ENCODE measurements around the gene RSBN1L. TPM values are rescaled to one million over a fixed set of nuclear protein-coding genes. Genes with fewer than 3 reads are reported as not detected.

Gene RSBN1L
- total RNA-seq, 5 donors from 2014 or later (not counting 1 experiment from before 2014, with no cell fraction given), result 27.1 to 35.9 (median 32.4) TPM

DNA sequence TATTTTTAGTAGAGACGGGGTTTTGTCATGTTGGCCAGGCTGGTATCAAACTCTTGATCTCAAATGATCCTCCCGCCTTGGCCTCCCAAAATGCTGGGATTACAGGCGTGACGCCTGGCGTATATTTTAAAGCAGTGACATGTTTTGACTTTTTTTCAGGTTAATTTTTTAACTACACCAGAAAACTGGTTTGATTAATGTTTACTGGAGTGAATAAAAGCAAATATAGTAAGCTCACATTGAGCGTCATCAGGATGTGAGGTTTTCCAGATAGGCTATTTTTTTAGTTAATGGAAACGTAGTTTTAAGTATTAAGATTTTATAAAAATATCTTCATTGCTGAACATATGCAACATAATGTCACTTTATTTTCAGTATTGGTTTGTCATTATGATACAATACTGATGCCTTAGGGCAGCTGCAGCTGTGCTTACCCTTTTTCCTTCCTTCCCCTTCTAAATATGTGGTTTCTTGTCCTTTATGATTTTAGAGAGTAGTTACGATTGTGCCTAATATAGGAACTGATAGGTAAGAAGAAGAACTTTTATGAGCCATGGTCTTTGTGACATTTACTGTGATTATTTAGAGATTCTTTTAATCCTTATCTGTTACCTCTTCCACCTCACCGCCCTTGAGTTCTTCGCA lies 64.7 kb downstream of the RSBN1L start:
- no peaks in the 10 kb centered on the region for H3K9me3 ChIP-seq
- H3K27ac ChIP-seq (ENCODE audit: low read length), result no peak overlapping the region
- ATAC-seq (replicated peaks in 1 of 4) (no peak), DNase-seq (no peak)
- H3K4me3 Mint-ChIP-seq, result no peak overlapping the region
- H3K4me3 ChIP-seq (ENCODE audit: control insufficient read depth in 1 of 2, extremely low read depth in 1 of 2, low read length in 1 of 2), result no peak overlapping the region
- no peaks in the 10 kb centered on the region for H3K27me3 ChIP-seq (replicated peaks in 1 of 2; ENCODE audit: control insufficient read depth in 2 of 2, extremely low read depth in 1 of 2, insufficient read depth in 2 of 2, low read length in 1 of 2)
- H3K27me3 Mint-ChIP-seq, result no peaks in the 10 kb centered on the region
- WGBS (ENCODE audit: insufficient coverage), result no CpG with 5 or more reads among the region's 10 CpGs
- peaks cover 0 to 2% of the 10 kb centered on the region in 2 experiments for H3K4me1 ChIP-seq (ENCODE audit: control insufficient read depth in 1 of 2, extremely low read depth in 1 of 2, insufficient read depth in 2 of 2, low read length in 2 of 2)
- no peaks in the 10 kb centered on the region for H3K9me3 Mint-ChIP-seq
- H3K36me3 ChIP-seq (ENCODE audit: control insufficient read depth in 2 of 2, extremely low read depth in 1 of 2, insufficient read depth in 1 of 2, low read length in 1 of 2), result peaks cover 0 to 3% of the 10 kb centered on the region in 2 donors
- peaks cover 42 to 57% (median 48%) of the 10 kb centered on the region in 3 donors for H3K4me1 Mint-ChIP-seq
- no peak overlapping the region for H3K27ac Mint-ChIP-seq
- ChIA-PET CTCF (interaction anchor here (1.1 to 3.2 kb wide), 5 partner anchors 13 to 110 kb away, joined by 3 to 54 read pairs (median 21); no protein-coding TSS in a partner anchor), POLR2A (no interaction called here)
- peaks cover 5% of the 10 kb centered on the region for H3K36me3 Mint-ChIP-seq

DNA sequence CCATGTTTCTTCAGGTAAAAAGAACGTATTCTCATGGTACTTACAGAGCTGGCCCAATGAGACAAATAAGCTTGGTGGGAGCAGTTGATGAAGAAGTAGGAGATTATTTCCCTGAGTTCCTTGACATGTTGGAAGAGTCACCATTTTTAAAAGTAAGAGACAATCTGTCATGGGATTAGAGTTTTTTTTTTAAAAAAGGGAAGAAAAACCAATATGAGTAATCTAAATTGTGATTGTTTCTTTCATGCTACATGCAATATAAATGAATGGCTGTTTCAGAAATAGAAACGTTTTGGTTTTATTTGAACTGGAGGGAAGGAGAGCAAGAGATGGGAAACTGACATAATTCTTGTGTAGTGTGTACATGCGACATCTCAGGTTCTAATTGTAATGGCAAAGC lies 69.2 kb downstream of the RSBN1L start:
- peaks cover 18% of the 10 kb centered on the region for H3K36me3 Mint-ChIP-seq

DNA sequence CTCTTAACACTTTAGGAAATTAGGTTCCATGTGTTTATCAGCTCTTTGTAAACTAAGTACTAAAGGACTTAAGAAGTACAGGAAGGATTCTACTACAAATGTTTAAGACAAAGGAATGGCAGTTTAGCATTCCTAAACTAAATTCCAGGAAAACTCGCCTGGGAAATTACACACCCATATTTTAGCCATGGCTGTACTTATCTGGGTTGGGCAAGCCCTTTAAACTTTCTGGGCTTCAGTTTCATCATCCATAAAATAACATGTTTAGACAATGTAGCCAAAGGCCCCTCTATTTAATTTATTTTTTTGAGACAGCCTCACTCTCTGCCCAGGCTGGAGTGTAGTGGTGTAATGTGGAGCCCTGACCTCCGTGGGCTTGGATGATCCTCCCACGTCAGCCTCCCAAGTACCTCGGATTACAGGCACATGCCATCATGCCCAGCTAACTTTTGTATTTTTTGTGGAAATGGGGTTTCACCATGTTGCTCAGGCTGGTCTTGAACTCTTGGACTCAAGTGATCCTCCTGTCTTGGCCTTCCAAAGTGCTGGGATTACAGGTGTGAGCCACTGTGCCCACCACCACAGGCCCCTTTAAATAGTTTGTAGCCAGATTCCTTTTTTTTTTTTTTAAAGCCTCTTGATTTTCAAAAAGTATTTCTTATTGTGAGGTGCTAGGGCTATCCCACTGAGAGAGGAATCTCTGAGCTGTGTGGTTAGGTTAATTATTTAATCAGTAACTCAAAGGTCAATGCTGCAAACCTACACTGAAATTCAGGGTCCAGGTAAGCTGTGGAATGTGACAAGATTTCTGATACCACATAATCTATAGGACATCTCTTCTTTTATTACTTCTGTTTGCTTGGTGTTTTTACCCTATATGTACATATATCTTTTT lies 69.9 kb downstream of the RSBN1L start:
- WGBS (ENCODE audit: insufficient coverage), result 100% methylated on average over 3 of the region's 4 CpGs
- DNase-seq (no peak), ATAC-seq (replicated peaks in 1 of 4) (no peak)
- Mint-ChIP-seq H3K9me3 (no peaks in the 10 kb centered on the region), H3K27me3 (no peaks in the 10 kb centered on the region), H3K27ac (no peak overlapping the region), H3K36me3 (peaks cover 22% of the 10 kb centered on the region), H3K4me3 (no peak overlapping the region), H3K4me1 (peaks cover 30 to 36% (median 35%) of the 10 kb centered on the region in 3 donors)
- no peaks in the 10 kb centered on the region for H3K9me3 ChIP-seq
- peaks cover 0 to 2% of the 10 kb centered on the region in 2 experiments for H3K4me1 ChIP-seq (ENCODE audit: control insufficient read depth in 1 of 2, extremely low read depth in 1 of 2, insufficient read depth in 2 of 2, low read length in 2 of 2)
- H3K27me3 ChIP-seq (replicated peaks in 1 of 2; ENCODE audit: control insufficient read depth in 2 of 2, extremely low read depth in 1 of 2, insufficient read depth in 2 of 2, low read length in 1 of 2), result no peaks in the 10 kb centered on the region
- H3K27ac ChIP-seq (ENCODE audit: low read length), result no peak overlapping the region
- H3K4me3 ChIP-seq (ENCODE audit: control insufficient read depth in 1 of 2, extremely low read depth in 1 of 2, low read length in 1 of 2), result no peak overlapping the region
- ChIA-PET CTCF (interaction anchor here (0.6 to 2.3 kb wide), 4 partner anchors 32 to 115 kb away, joined by 3 to 10 read pairs (median 4); partner anchors contain the start of genes PHTF2 (in 1 of the 2) and TMEM60 (in 1 of the 2)), POLR2A (interaction anchor here in 1 of 2 donors (0.7 kb wide), 1 partner anchor 36 kb away, joined by 5 read pairs; no protein-coding TSS in a partner anchor)
- peaks cover 0 to 27% of the 10 kb centered on the region in 2 donors for H3K36me3 ChIP-seq (ENCODE audit: control insufficient read depth in 2 of 2, extremely low read depth in 1 of 2, insufficient read depth in 1 of 2, low read length in 1 of 2)

More for the DNA sequence above, 69.2 kb downstream of the RSBN1L start:
- Mint-ChIP-seq H3K4me3 (no peak overlapping the region), H3K4me1 (peaks cover 32 to 37% (median 34%) of the 10 kb centered on the region in 3 donors), H3K9me3 (no peaks in the 10 kb centered on the region), H3K27me3 (no peaks in the 10 kb centered on the region), H3K27ac (no peak overlapping the region)
- Histone ChIP-seq H3K27ac (ENCODE audit: low read length) (no peak overlapping the region), H3K36me3 (ENCODE audit: control insufficient read depth in 2 of 2, extremely low read depth in 1 of 2, insufficient read depth in 1 of 2, low read length in 1 of 2) (peaks cover 0 to 27% of the 10 kb centered on the region in 2 donors), H3K4me1 (ENCODE audit: control insufficient read depth in 1 of 2, extremely low read depth in 1 of 2, insufficient read depth in 2 of 2, low read length in 2 of 2) (peaks cover 0 to 2% of the 10 kb centered on the region in 2 experiments), H3K9me3 (no peaks in the 10 kb centered on the region), H3K27me3 (replicated peaks in 1 of 2; ENCODE audit: control insufficient read depth in 2 of 2, extremely low read depth in 1 of 2, insufficient read depth in 2 of 2, low read length in 1 of 2) (no peaks in the 10 kb centered on the region), H3K4me3 (ENCODE audit: control insufficient read depth in 1 of 2, extremely low read depth in 1 of 2, low read length in 1 of 2) (no peak overlapping the region)
- ChIA-PET POLR2A (no interaction called here), CTCF (interaction anchor here (1.1 to 2.3 kb wide), 3 partner anchors 107 to 114 kb away, joined by 3 to 10 read pairs (median 4); no protein-coding TSS in a partner anchor)
- no peak for ATAC-seq (replicated peaks in 1 of 4)
- WGBS (ENCODE audit: insufficient coverage), result 100% methylated on average over 1 of the region's 3 CpGs
- DNase-seq, result no peak

DNA sequence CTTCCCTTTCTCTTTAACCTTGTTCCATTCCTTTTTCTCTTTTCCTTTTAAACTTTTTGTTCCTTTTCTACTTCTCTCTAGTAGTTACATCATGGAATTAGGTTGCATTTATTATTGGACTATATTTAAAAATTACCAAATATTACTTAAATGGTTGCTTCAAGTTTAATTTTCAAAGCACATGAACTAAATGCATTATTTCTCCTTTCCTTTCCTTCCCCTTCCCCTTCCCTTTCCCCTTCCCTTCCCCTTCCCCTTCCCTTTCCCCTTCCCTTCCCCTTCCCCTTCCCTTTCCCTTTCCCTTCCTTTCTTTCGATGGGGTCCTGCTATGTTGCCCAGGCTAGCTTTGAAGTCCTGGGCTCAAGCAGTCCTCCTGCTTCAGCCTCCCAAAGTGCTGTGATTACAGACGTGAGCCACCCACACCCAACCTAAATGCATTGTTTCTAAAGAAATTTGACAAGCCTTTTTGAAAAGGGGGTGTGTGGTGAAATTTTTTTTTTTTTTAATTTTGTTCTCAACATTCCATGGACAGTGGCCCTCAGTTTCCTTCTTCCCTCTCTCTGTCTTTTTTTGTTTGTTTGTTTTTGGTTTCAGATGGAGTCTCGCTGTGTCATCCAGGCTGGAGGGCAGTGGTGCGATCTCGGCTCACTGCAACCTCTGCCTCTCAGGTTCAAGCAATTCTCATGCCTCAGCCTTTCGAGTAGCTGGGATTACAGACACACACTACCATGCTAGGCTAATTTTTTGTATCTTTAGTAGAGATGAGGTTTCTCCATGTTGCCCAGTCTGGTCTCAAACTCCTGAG lies 70.7 kb downstream of the RSBN1L start:
- Histone ChIP-seq H3K36me3 (ENCODE audit: control insufficient read depth in 2 of 2, extremely low read depth in 1 of 2, insufficient read depth in 1 of 2, low read length in 1 of 2) (peaks cover 0 to 28% of the 10 kb centered on the region in 2 donors), H3K4me3 (ENCODE audit: control insufficient read depth in 1 of 2, extremely low read depth in 1 of 2, low read length in 1 of 2) (no peak overlapping the region), H3K4me1 (ENCODE audit: control insufficient read depth in 1 of 2, extremely low read depth in 1 of 2, insufficient read depth in 2 of 2, low read length in 2 of 2) (peaks cover 0 to 2% of the 10 kb centered on the region in 2 experiments), H3K9me3 (no peaks in the 10 kb centered on the region), H3K27ac (ENCODE audit: low read length) (no peak overlapping the region), H3K27me3 (replicated peaks in 1 of 2; ENCODE audit: control insufficient read depth in 2 of 2, extremely low read depth in 1 of 2, insufficient read depth in 2 of 2, low read length in 1 of 2) (no peaks in the 10 kb centered on the region)
- H3K27me3 Mint-ChIP-seq, result no peaks in the 10 kb centered on the region
- H3K4me1 Mint-ChIP-seq, result peaks cover 26 to 31% (median 30%) of the 10 kb centered on the region in 3 donors
- no peak overlapping the region for H3K4me3 Mint-ChIP-seq
- no CpG with 5 or more reads among the region's 6 CpGs for WGBS (ENCODE audit: insufficient coverage)
- ChIA-PET POLR2A (interaction anchor here in 1 of 2 donors (0.7 kb wide), 1 partner anchor 35 kb away, joined by 5 read pairs; no protein-coding TSS in a partner anchor), CTCF (interaction anchor here (0.6 to 2.3 kb wide), 3 partner anchors 32 to 116 kb away, joined by 3 to 10 read pairs (median 4); partner anchors contain the start of genes PHTF2 (in 1 of the 2) and TMEM60 (in 1 of the 2))
- no peaks in the 10 kb centered on the region for H3K9me3 Mint-ChIP-seq
- DNase-seq, result no peak
- peak overlapping the region in 1 of 2 donors; percentile 48 for H3K27ac Mint-ChIP-seq
- H3K36me3 Mint-ChIP-seq, result peaks cover 22% of the 10 kb centered on the region
- no peak for ATAC-seq (replicated peaks in 1 of 4)

DNA sequence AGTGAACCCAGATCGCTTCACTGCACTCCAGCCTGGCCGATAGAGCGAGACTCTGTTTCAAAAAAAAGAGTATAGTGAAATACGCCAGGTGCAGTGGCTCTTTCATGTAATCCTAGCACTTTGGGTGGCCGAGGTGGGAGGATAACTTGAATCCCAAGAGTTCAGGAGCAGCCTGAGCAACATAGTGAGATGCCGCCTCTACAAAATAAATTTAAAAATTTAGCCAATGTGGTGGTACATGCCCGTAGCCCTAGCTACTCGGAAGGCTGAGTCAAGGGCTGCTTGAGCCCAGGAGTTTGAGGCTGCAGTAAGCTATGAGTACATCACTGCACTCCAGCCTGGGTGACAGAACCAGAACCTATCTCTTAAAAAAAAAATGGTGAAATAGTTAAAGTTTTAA lies 74.1 kb downstream of the RSBN1L start:
- DNase-seq (no peak), ATAC-seq (replicated peaks in 1 of 4) (no peak)
- Mint-ChIP-seq H3K27me3 (no peaks in the 10 kb centered on the region), H3K36me3 (peaks cover 32% of the 10 kb centered on the region), H3K4me1 (peaks cover 5 to 13% (median 10%) of the 10 kb centered on the region in 3 donors), H3K4me3 (no peak overlapping the region), H3K27ac (no peak overlapping the region), H3K9me3 (no peaks in the 10 kb centered on the region)
- Histone ChIP-seq H3K4me1 (ENCODE audit: control insufficient read depth in 1 of 2, extremely low read depth in 1 of 2, insufficient read depth in 2 of 2, low read length in 2 of 2) (no peaks in the 10 kb centered on the region), H3K9me3 (no peaks in the 10 kb centered on the region), H3K4me3 (ENCODE audit: control insufficient read depth in 1 of 2, extremely low read depth in 1 of 2, low read length in 1 of 2) (no peak overlapping the region), H3K27ac (ENCODE audit: low read length) (no peak overlapping the region), H3K36me3 (ENCODE audit: control insufficient read depth in 2 of 2, extremely low read depth in 1 of 2, insufficient read depth in 1 of 2, low read length in 1 of 2) (peaks cover 0 to 55% of the 10 kb centered on the region in 2 donors), H3K27me3 (replicated peaks in 1 of 2; ENCODE audit: control insufficient read depth in 2 of 2, extremely low read depth in 1 of 2, insufficient read depth in 2 of 2, low read length in 1 of 2) (no peaks in the 10 kb centered on the region)
- WGBS (ENCODE audit: insufficient coverage), result 91% methylated on average over 6 of the region's 8 CpGs
- ChIA-PET POLR2A (no interaction called here), CTCF (no interaction called here)

Data from T-cell (primary cell).